Esophagus squamous epithelium (tissue), 4 donors: ENCODE data around the gene AUTS2.

ENCODE experiments used
- CTCF ChIP-seq, 6 experiments: fragments of 450-650 bp in 4 of 6; fragments of 200-600 bp in 2 of 6; sonication (generic) in 2 of 6; IDR thresholded peaks; one replicate each; pipeline ENCODE4 v1.5.1; 2016 to 2019; ENCODE audit warnings: antibody characterized with exemption in 6 of 6, mild to moderate bottlenecking in 4 of 6, moderate library complexity in 4 of 6
- POLR2A ChIP-seq, 4 donors: fragments of 450-650 bp; IDR thresholded peaks; one replicate each; pipeline ENCODE4 v1.6.1; 2017; ENCODE audit warnings: antibody characterized with exemption in 4 of 4, mild to moderate bottlenecking in 4 of 4, moderate library complexity in 3 of 4

- TF ChIP-seq CTCF (IDR thresholded peaks at IDR 0.05): no peak
- no peak for TF ChIP-seq POLR2A (IDR thresholded peaks at IDR 0.05)
Measured at GRCh38 chr7:69898189-69898588, 299.9 kb downstream of the AUTS2 start.
